Stimulated activated naive CD8-positive, alpha-beta T cell treated with anti-CD3 and anti-CD28 coated beads, Interleukin-15, Interleukin-2, amounts not matched to agents 100 ng/mL and 50 ng/mL, for 24 hours (primary cell): ENCODE data around the gene C1orf53.
"Not testable (repeated sequence)": the region's sequence is repeated elsewhere in the genome, so short reads cannot be mapped to it uniquely, and the experiment has no call there.

ENCODE experiments used
- H3K27ac Mint-ChIP-seq: one replicate; pipeline ENCODE4 v1.8.0; 2021; ENCODE audit warnings: mild to moderate bottlenecking, mixed read lengths
- H3K27me3 Mint-ChIP-seq: one replicate; pipeline ENCODE4 v1.8.0; 2021; ENCODE audit warnings: mixed read lengths
- H3K36me3 Mint-ChIP-seq: one replicate; pipeline ENCODE4 v1.8.0; 2021; ENCODE audit warnings: low read depth, mixed read lengths
- H3K4me1 Mint-ChIP-seq: one replicate; pipeline ENCODE4 v1.8.0; 2021; ENCODE audit warnings: low read depth, mixed read lengths
- H3K4me3 Mint-ChIP-seq: one replicate; pipeline ENCODE4 v1.8.0; 2021; ENCODE audit warnings: mild to moderate bottlenecking, mixed read lengths
- H3K9me3 Mint-ChIP-seq: one replicate; pipeline ENCODE4 v1.8.0; 2021; ENCODE audit warnings: mixed read lengths

The C1orf53 gene

DNA sequence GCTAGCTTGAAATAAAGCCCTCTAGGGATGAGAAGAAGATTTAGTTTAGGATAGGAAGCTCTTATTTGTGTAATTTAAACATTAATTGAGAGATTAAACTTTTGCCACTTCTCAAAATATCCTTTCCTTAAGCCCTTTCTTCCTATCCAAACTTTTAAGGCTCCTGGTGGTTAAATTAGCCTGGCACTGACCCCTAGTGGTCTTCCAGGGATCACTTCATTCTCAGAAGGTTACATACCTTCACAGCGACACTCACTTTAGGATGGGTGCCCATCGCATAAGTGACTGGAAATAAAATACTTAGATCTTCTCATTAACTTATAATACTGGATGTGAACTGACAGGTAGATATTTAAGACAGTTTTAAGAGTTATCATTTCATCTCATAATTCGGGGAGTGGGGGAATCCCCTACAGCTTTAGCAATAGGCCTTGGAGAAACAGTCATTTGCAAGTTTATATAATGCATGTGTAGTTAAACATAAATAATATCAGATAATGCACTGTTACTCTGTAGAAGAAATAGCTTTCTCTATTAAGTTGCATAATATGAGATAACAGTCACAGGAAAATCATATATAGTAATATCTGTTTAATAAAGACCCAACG lies 22.2 kb downstream of the C1orf53 start:
- no peak overlapping the region for H3K27ac Mint-ChIP-seq
- peaks cover 20% of the 10 kb centered on the region for H3K4me1 Mint-ChIP-seq
- H3K36me3 Mint-ChIP-seq, result no peaks in the 10 kb centered on the region
- H3K9me3 Mint-ChIP-seq, result no peaks in the 10 kb centered on the region
- no peak overlapping the region for H3K4me3 Mint-ChIP-seq
- H3K27me3 Mint-ChIP-seq, result peaks cover 77% of the 10 kb centered on the region

DNA sequence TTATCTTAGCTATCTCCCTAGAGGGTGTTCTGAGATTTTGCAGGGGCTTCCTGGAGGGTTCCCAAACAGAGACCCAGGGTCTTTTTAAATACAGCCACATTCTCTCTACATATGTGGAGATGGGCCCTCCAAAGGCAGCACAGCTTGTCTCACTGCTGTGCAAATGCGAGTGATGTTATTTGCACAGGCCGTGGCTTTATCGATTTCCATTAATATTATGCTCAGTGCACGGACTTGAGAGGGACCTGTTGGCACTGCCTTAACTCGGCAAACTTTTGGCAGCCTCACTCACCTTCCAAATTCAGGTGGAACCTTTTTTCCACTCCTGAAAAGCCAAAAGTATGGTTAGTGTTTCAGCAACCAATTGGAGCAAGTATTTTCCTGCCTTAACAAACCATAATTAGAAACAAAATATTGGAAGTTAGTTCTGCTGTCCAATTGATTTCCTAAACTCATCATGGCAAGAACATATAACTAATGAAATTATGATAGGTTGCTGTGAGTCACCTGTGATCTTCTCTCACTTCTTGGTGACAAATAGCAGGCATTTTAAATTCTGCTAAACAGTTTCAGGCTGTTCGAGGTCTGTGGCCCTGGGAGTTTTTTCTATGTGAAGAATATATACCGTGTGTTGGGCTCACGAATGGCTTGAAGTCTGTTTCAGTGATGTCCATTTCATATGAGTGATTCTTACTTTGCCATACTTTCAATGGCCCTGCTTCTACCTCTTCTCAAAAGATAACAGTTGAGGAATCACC lies 25.7 kb downstream of the C1orf53 start:
- H3K4me3 Mint-ChIP-seq, result peak overlapping the region; percentile 65

DNA sequence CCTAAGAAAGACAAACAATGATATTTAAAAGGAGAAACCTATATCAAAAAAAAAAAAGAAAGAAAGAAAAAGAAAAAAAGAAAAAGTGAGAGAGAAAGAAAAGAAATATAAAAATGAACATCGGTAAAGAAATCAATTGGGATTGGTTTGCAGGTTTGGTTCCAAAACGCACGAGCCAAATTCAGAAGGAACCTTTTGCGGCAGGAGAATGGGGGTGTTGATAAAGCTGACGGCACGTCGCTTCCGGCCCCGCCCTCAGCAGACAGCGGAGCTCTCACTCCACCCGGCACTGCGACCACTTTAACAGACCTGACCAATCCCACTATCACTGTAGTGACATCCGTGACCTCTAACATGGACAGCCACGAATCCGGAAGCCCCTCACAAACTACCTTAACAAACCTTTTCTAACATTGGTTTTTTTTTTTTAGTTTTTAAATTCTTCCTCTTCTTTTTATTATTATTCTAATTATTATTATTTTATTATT lies 26.5 kb downstream of the C1orf53 start:
- H3K4me1 Mint-ChIP-seq, result peaks cover 3% of the 10 kb centered on the region
- H3K4me3 Mint-ChIP-seq, result peak overlapping the region; percentile 65

More for the DNA sequence above, 25.7 kb downstream of the C1orf53 start:
- no peaks in the 10 kb centered on the region for H3K36me3 Mint-ChIP-seq
- H3K27ac Mint-ChIP-seq, result no peak overlapping the region
- no peaks in the 10 kb centered on the region for H3K9me3 Mint-ChIP-seq
- H3K27me3 Mint-ChIP-seq, result peaks cover 76% of the 10 kb centered on the region
- H3K4me1 Mint-ChIP-seq, result peaks cover 3% of the 10 kb centered on the region

DNA sequence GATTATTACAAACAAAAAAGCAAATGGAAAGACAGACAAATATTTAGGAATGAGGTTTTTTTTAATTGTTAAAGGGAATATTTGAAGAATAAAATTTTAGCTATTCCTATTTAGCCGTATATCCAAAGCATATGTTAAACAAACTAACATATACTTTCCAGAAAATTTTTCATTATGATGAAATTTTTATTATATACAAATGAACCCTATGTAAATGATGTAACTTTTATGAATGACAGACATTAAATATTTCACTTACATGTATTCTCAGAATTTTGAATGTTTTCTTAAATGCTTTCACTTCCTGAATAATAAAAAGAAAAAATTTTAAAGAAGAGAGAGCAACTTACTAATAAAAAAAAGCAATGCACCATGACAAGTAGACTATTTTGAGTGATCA lies 30.6 kb downstream of the C1orf53 start:
- Mint-ChIP-seq H3K4me1 (peaks cover 3% of the 10 kb centered on the region), H3K4me3 (no peak overlapping the region), H3K36me3 (no peaks in the 10 kb centered on the region), H3K9me3 (no peaks in the 10 kb centered on the region), H3K27me3 (peaks cover 72% of the 10 kb centered on the region), H3K27ac (no peak overlapping the region)

More for the DNA sequence above, 26.5 kb downstream of the C1orf53 start:
- peaks cover 80% of the 10 kb centered on the region for H3K27me3 Mint-ChIP-seq
- H3K9me3 Mint-ChIP-seq, result no peaks in the 10 kb centered on the region
- H3K36me3 Mint-ChIP-seq, result no peaks in the 10 kb centered on the region
- H3K27ac Mint-ChIP-seq, result no peak overlapping the region

DNA sequence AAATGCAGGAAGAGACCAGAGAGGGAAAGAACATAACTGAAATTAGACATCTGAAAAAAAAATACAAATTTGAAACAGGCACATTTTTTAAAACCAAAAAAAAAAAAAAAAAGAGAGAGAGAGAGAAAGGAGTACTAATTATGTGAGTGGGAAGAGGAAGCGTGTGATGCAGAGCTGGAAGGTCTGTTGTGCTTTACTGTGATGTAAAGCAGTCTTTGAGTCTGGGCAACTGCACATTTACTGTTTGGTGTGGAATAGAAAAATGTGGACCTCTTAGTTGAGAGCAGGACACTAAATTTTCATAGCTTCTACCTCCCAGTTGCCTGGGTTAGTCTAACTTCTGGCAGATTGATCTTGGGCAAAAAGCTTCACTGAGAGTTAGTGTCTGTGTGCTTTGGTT lies 31.2 kb downstream of the C1orf53 start:
- Mint-ChIP-seq H3K27me3 (peaks cover 74% of the 10 kb centered on the region), H3K36me3 (no peaks in the 10 kb centered on the region), H3K9me3 (no peaks in the 10 kb centered on the region), H3K4me3 (no peak overlapping the region), H3K27ac (no peak overlapping the region), H3K4me1 (peaks cover under 1% of the 10 kb centered on the region)

DNA sequence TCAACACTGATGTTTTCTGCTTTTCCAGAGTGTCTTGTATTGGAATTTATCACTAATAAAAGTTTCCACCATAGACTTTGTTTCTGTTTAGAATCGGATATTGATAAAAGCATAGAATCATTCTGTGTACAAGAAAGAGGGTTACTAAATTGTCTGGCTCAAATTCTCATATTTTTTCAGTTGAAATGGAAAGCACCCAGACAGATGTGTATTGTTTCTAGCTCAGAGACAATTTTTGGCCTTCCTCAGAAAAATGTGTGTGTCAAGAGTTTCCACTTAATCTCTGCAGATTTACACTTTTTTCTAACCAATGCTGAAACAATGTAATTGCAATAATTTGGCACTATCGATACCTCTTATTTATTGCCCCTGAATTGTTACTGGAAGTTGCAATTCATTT lies 35.0 kb downstream of the C1orf53 start:
- Mint-ChIP-seq H3K27ac (no peak overlapping the region), H3K27me3 (peaks cover 41% of the 10 kb centered on the region), H3K4me1 (no peaks in the 10 kb centered on the region), H3K36me3 (no peaks in the 10 kb centered on the region), H3K9me3 (no peaks in the 10 kb centered on the region), H3K4me3 (no peak overlapping the region)

DNA sequence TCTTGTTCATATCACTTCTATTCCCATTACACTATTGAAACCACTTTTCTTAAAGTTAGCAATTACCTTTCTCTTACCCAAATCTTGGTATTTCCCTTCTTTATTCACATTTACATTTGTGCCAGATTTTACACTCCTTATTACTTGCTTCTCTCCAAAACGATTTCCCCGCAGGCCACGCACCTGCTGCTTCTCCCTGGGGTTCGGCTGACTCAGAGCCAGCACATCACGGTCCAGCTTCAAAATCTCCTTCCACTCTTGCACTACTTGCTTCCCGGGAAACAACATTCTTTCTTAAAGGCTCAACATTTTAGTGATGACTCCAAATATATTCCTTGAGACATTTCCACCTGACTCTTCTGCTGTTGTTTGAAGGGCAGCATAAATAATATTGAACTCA lies 35.5 kb downstream of the C1orf53 start:
- peaks cover 36% of the 10 kb centered on the region for H3K27me3 Mint-ChIP-seq
- H3K4me1 Mint-ChIP-seq, result no peaks in the 10 kb centered on the region
- H3K27ac Mint-ChIP-seq, result no peak overlapping the region
- no peak overlapping the region for H3K4me3 Mint-ChIP-seq
- no peaks in the 10 kb centered on the region for H3K9me3 Mint-ChIP-seq
- no peaks in the 10 kb centered on the region for H3K36me3 Mint-ChIP-seq

DNA sequence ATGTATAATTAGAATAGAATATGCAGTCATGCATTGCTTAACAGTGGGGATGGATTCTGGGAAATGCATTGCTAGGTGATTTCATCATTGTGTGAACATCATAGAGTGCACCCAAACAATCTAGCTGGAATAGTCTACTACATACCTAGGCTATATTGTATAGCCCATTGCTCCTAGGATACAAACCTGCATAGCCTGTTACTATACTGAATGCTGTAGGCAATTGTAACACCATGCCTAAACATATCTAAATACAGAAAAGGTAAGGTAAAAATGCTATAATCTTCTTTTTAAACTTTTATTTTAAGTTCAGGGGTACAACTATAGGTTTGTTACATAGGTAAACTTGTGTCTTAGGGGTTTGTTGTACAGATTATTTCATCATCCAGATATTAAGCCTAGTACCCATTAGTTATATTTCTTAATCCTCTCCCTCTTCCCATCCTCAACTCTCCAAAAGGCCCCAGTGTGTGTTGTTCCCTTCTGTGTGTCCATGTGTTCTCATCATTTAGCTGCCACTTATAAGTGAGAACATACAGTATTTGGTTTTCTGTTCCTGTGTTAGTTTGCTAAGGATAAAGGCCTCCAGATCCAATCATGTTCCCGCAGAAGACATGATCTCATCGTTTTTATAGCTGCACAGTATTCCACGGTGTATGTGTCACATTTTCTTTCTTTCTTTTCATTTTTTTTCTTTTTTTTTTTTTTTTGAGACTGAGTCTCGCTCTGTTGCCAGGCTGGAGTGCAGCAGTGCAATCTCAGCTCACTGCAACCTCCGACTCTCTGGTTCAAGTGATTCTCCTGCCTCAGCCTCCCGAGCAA lies 36.9 kb downstream of the C1orf53 start:
- not testable (repeated sequence) for H3K9me3 Mint-ChIP-seq, H3K27ac Mint-ChIP-seq, H3K4me3 Mint-ChIP-seq, H3K36me3 Mint-ChIP-seq, H3K4me1 Mint-ChIP-seq
- H3K27me3 Mint-ChIP-seq, result peaks cover 24% of the 10 kb centered on the region

DNA sequence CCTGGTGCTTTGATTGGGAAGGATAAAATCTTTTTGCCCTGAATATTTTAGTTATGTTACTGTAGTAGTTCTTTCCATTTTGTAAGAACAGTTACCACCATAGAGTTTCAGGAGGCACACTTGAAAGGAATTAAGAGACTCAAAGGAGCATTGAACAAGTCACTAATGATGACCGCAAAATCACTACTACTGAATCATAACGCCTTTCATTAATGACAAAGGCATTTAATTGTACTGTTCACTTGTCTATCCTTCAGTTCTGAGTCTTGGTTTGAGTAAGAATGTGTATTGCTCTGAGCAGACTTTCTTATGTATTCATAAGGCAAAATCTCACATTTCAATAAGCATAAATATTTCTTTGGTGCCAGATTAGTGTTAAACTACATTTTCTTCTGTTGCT lies 39.6 kb downstream of the C1orf53 start:
- no peaks in the 10 kb centered on the region for H3K36me3 Mint-ChIP-seq
- H3K9me3 Mint-ChIP-seq, result no peaks in the 10 kb centered on the region
- no peak overlapping the region for H3K27ac Mint-ChIP-seq
- peaks cover 23% of the 10 kb centered on the region for H3K27me3 Mint-ChIP-seq
- no peaks in the 10 kb centered on the region for H3K4me1 Mint-ChIP-seq
- no peak overlapping the region for H3K4me3 Mint-ChIP-seq

DNA sequence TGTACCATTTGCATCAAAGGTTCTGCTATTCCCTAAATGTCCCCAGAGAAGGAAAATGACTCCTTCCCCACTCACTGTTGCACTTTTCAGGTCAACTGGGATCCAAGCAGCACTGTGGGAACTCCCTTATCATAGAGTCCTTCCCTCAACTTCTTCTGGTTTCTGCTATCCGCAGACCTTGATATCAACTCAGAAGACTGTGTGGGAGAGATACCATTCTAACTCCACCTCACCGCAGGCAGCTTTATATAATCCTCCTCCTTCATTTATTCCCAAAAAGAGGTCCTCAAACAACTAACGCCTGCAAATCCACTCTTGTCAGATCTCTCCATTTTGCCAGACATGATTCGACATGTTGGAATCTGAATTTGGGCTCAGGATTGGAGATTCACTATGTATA lies 42.1 kb downstream of the C1orf53 start:
- H3K4me3 Mint-ChIP-seq, result no peak overlapping the region
- no peaks in the 10 kb centered on the region for H3K36me3 Mint-ChIP-seq
- no peak overlapping the region for H3K27ac Mint-ChIP-seq
- peaks cover 20% of the 10 kb centered on the region for H3K4me1 Mint-ChIP-seq
- no peaks in the 10 kb centered on the region for H3K9me3 Mint-ChIP-seq
- peaks cover 7% of the 10 kb centered on the region for H3K27me3 Mint-ChIP-seq

DNA sequence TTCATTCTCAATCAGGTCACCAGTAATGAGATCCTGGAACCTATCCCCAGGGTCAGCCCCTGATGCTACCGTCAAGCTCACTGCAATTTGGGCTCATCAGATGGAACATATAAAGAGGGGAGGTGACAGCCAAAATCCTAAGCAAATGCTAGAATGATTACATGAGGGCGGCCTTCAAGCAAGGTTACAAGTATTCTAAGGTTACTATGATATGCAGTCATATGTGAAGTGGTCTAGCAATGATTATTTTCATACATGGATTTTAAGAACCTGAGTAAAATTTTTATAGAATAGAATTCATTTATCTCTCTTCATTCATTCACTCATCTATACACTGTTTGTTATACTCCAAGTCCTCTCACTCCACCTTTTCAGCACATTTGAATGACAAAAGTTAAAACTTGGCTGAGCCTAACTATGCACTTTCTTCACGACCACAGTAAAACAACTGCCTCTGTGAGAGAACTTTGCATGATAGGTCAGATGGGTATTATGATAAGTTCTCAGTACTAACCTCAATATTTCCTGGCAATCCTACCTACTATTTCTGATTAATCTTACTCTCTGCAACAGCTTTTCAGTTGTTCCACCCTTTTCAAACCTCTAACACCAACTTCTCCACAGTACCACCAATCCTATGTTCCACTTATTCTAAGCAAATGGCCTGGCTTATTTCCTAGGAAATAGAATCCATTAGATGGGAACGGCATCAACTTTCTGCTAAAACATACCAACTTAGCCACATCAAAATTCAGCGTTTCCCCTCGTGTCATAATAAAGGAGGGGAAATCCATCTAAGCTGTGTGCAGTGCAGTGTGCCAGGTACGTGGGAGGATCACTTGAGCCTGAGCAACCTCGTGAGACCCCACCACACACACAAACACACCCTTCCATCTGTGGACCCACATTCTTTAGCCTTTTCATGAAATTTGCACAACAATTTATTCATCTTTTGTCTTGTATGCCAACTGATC lies 46.8 kb downstream of the C1orf53 start:
- Mint-ChIP-seq H3K9me3 (no peaks in the 10 kb centered on the region), H3K36me3 (no peaks in the 10 kb centered on the region), H3K27me3 (peaks cover 5% of the 10 kb centered on the region), H3K4me3 (peak overlapping the region; percentile 62), H3K27ac (peak overlapping the region; percentile 94), H3K4me1 (peaks cover 27% of the 10 kb centered on the region)

DNA sequence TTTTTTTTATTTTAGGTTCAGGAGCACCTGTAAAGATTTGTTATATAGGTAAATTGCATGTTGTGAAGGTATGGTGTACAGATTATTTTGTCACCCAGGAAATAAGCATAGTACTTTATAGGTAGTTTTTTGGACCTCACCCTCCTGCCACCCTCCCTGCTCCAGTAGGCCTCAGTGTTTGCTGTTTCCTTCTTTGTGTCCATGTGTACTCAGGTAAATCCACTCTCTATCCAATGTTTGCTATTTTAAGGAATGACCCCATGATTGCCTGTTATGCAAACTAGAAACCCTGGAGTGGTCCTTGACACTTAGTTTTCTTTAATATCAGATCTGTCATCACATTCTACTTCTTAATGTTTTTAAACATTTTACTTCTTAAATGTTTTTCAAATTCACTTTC lies 48.7 kb downstream of the C1orf53 start:
- H3K27ac Mint-ChIP-seq, result no peak overlapping the region
- H3K9me3 Mint-ChIP-seq, result no peaks in the 10 kb centered on the region
- H3K4me3 Mint-ChIP-seq, result no peak overlapping the region
- H3K4me1 Mint-ChIP-seq, result peaks cover 34% of the 10 kb centered on the region
- no peaks in the 10 kb centered on the region for H3K36me3 Mint-ChIP-seq
- no peaks in the 10 kb centered on the region for H3K27me3 Mint-ChIP-seq

DNA sequence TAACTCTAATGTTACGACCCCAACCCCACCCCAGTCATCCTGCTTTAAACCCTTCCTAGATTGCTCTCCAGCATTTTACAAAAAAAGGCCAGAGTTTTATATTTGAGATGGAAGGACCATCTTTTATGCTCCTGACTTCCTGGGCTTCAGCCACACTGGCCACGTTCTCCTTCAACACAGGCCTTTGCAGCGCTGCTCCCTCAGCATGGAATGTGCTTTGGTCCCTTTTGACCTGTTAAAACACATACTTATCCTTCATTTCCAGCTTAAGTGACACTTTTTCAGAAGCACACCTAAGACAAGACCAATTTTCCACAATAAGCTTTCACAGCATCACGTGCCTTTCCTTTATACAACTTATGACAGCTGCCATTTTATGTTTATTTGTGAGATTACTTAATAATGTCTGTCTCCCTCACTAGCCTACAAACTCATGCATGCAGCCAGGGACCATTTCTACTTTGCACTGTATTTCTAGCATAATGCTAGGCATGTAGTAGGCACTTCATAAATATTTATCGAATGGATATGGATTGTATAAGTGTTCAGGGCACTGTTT lies 49.3 kb downstream of the C1orf53 start:
- H3K4me3 Mint-ChIP-seq, result no peak overlapping the region
- no peaks in the 10 kb centered on the region for H3K36me3 Mint-ChIP-seq
- no peaks in the 10 kb centered on the region for H3K27me3 Mint-ChIP-seq
- H3K4me1 Mint-ChIP-seq, result peaks cover 36% of the 10 kb centered on the region
- H3K27ac Mint-ChIP-seq, result no peak overlapping the region
- no peaks in the 10 kb centered on the region for H3K9me3 Mint-ChIP-seq

DNA sequence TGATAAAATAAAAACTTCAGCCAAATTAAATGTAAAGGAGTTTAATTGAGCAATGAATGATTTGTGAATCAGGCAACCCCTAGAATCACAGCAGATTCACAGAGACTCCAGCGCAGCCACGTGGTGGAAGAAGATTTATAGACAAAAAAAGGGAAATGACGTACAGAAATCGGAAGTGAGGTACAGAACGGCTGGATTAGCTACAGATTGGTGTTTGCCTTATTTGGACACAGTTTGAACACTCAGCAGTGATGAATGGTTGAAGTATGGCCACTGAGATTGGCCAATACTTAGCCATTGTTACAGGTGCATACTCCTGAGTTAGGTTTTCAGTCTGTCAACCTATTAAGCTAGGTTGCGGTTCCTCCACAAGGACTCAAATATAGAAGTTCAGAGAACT lies 51.0 kb downstream of the C1orf53 start:
- H3K27ac Mint-ChIP-seq, H3K4me3 Mint-ChIP-seq, H3K9me3 Mint-ChIP-seq, H3K36me3 Mint-ChIP-seq, H3K27me3 Mint-ChIP-seq: not testable (repeated sequence)
- H3K4me1 Mint-ChIP-seq, result peaks cover 26% of the 10 kb centered on the region
